ENCODE results near the gene FLT1. TPM values are rescaled to one million over a fixed set of nuclear protein-coding genes. Genes with fewer than 3 reads are reported as not detected.

The FLT1 gene
- polyA plus RNA-seq, 1 donor (not counting 4 experiments of a cell fraction or from before 2014, with no cell fraction given) = 0.01 TPM

DNA sequence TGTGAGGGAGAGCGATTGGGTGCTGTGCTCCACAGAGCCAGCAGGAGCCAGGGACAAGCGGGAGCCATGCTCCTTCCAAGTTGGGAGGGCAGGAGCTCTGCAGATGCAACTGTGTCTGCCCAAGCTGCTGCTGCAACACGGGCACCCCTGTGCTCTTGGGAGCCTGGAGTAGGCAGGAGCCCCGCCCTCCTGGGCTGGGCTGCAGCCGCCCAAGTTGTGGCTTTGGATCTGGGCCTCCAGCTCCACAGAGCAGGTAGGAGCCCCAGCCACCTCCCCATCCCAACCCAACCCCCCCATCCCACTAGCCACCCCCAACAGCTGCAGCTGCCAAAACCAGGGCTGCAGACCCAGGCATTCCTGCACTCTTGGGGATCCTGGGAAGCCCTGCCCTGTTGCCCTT, 39.9 kb upstream of the FLT1 start:
- Histone ChIP-seq H3K79me2 (ENCODE audit: control insufficient read depth, insufficient read depth, low read length) (no peaks in the 10 kb centered on the region), H2AFZ (ENCODE audit: control insufficient read depth, low read length) (no peak overlapping the region), H3K4me3 (ENCODE audit: control insufficient read depth in 2 of 3, extremely low read depth in 1 of 3, insufficient read depth in 2 of 3, low read depth in 1 of 3, low read length in 3 of 3) (no peak overlapping the region), H3K4me2 (ENCODE audit: control insufficient read depth, extremely low read depth, insufficient read depth, low read depth, low read length) (no peak overlapping the region), H3K4me1 (ENCODE audit: control insufficient read depth, extremely low read depth, insufficient read depth, low read length) (peaks cover 7% of the 10 kb centered on the region), H3K27ac (ENCODE audit: control insufficient read depth, insufficient read depth, low read length) (no peak overlapping the region), H3K9ac (ENCODE audit: control insufficient read depth, extremely low read depth, insufficient read depth, low read length) (no peak overlapping the region), H3K27me3 (ENCODE audit: control insufficient read depth, extremely low read depth, insufficient read depth, low read length) (peaks cover 39% of the 10 kb centered on the region), H4K20me1 (ENCODE audit: control insufficient read depth, extremely low read depth, insufficient read depth, low read length) (no peaks in the 10 kb centered on the region), H3K9me3 (ENCODE audit: control insufficient read depth, low read depth, low read length) (no peaks in the 10 kb centered on the region), H3K9me1 (ENCODE audit: control insufficient read depth, extremely low read depth, insufficient read depth, low read length) (no peaks in the 10 kb centered on the region), H3K36me3 (ENCODE audit: control insufficient read depth in 2 of 2, extremely low read depth in 1 of 2, insufficient read depth in 2 of 2, low read length in 2 of 2) (no peaks in the 10 kb centered on the region)
- FAIRE-seq = no peak
- TF ChIP-seq, protein P1, sequence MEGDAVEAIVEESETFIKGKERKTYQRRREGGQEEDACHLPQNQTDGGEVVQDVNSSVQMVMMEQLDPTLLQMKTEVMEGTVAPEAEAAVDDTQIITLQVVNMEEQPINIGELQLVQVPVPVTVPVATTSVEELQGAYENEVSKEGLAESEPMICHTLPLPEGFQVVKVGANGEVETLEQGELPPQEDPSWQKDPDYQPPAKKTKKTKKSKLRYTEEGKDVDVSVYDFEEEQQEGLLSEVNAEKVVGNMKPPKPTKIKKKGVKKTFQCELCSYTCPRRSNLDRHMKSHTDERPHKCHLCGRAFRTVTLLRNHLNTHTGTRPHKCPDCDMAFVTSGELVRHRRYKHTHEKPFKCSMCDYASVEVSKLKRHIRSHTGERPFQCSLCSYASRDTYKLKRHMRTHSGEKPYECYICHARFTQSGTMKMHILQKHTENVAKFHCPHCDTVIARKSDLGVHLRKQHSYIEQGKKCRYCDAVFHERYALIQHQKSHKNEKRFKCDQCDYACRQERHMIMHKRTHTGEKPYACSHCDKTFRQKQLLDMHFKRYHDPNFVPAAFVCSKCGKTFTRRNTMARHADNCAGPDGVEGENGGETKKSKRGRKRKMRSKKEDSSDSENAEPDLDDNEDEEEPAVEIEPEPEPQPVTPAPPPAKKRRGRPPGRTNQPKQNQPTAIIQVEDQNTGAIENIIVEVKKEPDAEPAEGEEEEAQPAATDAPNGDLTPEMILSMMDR (optimal IDR thresholded peaks at IDR 0.05 in 1 of 3, IDR thresholded peaks at IDR 0.05 in 1 of 3, conservative IDR thresholded peaks at IDR 0.05 in 1 of 3; ENCODE audit: extremely low read depth in 1 of 3, insufficient read depth in 2 of 3, low read length in 3 of 3) = no peak
- no peak for TF ChIP-seq EZH2 (IDR thresholded peaks at IDR 0.05; ENCODE audit: low read length)
- DNase-seq (ENCODE audit: low read depth, low spot score) = no peak
- dilution Hi-C loops (cut with MboI; ENCODE audit: extremely low pct_ligation_motif_present, low sequenced_read_pairs) = no loop called here

DNA sequence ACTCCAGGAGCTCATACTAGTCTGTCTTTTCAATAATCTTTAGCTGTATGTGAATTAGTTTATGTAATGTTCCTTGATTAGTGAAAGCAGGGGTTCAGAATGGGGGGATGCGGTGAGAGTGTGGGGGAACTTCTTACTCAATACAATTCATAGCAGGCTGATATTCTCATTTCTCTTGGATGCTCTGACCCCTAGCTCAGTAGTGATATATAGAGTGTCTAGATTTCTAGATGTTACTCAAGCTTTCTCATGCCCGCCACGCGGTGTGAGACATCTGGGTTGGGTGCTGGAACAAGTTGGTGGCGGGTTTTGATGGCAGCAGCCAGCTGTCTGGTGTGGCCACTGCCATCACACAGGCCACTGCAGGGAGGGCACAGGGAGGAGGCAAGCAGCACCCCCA, 39.3 kb upstream of the FLT1 start:
- Histone ChIP-seq H3K9ac (ENCODE audit: control insufficient read depth, extremely low read depth, insufficient read depth, low read length) (no peak overlapping the region), H3K9me1 (ENCODE audit: control insufficient read depth, extremely low read depth, insufficient read depth, low read length) (no peaks in the 10 kb centered on the region), H3K4me2 (ENCODE audit: control insufficient read depth, extremely low read depth, insufficient read depth, low read depth, low read length) (no peak overlapping the region), H3K79me2 (ENCODE audit: control insufficient read depth, insufficient read depth, low read length) (no peaks in the 10 kb centered on the region), H3K9me3 (ENCODE audit: control insufficient read depth, low read depth, low read length) (no peaks in the 10 kb centered on the region), H2AFZ (ENCODE audit: control insufficient read depth, low read length) (no peak overlapping the region), H3K27ac (ENCODE audit: control insufficient read depth, insufficient read depth, low read length) (no peak overlapping the region), H4K20me1 (ENCODE audit: control insufficient read depth, extremely low read depth, insufficient read depth, low read length) (no peaks in the 10 kb centered on the region), H3K36me3 (ENCODE audit: control insufficient read depth in 2 of 2, extremely low read depth in 1 of 2, insufficient read depth in 2 of 2, low read length in 2 of 2) (no peaks in the 10 kb centered on the region), H3K4me1 (ENCODE audit: control insufficient read depth, extremely low read depth, insufficient read depth, low read length) (peaks cover 7% of the 10 kb centered on the region), H3K4me3 (ENCODE audit: control insufficient read depth in 2 of 3, extremely low read depth in 1 of 3, insufficient read depth in 2 of 3, low read depth in 1 of 3, low read length in 3 of 3) (no peak overlapping the region), H3K27me3 (ENCODE audit: control insufficient read depth, extremely low read depth, insufficient read depth, low read length) (peaks cover 39% of the 10 kb centered on the region)
- TF ChIP-seq, protein P1 (optimal IDR thresholded peaks at IDR 0.05 in 1 of 3, IDR thresholded peaks at IDR 0.05 in 1 of 3, conservative IDR thresholded peaks at IDR 0.05 in 1 of 3; ENCODE audit: extremely low read depth in 1 of 3, insufficient read depth in 2 of 3, low read length in 3 of 3) = no peak
- no peak for TF ChIP-seq EZH2 (IDR thresholded peaks at IDR 0.05; ENCODE audit: low read length)
- dilution Hi-C loops (cut with MboI; ENCODE audit: extremely low pct_ligation_motif_present, low sequenced_read_pairs) = no loop called here
- no peak for DNase-seq (ENCODE audit: low read depth, low spot score)
- FAIRE-seq = no peak
